GM18498 (cell line): Measurements from ENCODE around the gene BUB1B.
"Not testable (repeated sequence)": the region's sequence is repeated elsewhere in the genome, so short reads cannot be mapped to it uniquely, and the experiment has no call there.

Experiments
- ATAC-seq: cut with Tn5 transposase; IDR thresholded peaks from one replicate; pipeline ENCODE4 v1.9.1; 2021; ENCODE audit warnings: mild to moderate bottlenecking, moderate library complexity; ENCODE audit not compliant: unreplicated experiment

The BUB1B gene

DNA sequence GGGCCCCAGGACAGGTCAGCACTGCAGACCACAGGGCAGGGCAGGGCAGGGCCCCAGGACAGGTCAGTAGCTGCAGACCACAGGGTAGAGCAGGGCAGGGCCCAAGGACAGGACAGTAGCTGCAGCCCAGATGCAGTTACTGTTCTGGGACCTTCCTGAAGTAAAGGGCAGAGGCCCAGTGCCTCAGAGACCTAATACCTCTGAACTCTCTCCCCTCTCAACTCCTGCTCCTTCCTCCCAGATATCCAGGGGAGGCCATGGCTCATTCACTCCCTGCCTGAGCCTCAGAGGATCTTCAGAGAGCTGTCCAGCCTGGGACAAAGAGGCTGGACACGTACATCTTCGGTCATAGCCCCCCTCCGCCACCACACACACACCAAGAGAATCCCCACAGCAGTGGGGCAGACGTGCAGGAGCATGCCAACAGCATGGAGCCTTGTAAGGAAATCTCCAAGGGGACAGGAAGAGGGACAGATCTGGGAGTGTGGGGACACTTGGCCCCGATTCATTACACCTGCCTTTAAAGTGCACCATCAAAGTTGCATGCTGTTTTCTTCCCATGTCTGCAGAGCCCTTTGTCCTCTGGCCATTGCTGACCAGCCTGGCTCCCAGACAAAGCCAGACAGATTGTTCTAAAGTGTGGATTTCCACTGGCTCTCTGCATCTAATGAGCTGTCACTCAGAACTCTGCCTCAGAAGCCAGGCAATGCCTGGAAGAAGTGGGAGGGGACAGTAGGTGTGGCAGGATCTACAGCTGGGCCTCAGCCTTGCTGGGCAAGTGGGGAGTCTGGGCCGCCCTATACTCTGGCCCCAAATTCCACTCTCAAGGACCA is 24.2 kb upstream of the BUB1B start:
- ATAC-seq, result no peak

GRCh38 chr15:40137303-40138200 is 23.3 kb upstream of the BUB1B start:
- ATAC-seq, result no peak

GRCh38 chr15:40138201-40138570 is 22.7 kb upstream of the BUB1B start:
- ATAC-seq, result not testable (repeated sequence)

DNA sequence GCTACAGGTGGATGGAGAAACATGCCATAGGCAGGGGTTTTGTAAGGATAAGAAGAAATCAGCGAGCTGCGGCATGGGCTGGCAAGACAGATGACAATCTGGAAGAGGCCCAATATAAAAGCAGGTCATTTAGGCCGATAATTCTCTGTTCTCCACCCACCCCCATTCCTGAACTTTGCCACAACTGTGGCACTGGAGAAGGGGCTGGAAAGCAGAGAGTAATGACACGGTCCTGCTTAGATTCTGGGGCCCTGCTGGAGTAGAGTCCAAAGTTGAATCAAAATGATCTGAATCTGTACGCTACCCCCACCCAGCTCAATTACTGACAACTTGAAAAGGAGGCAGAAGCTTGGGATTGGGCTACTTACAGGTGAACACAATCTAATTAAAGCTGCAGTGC is 18.4 kb upstream of the BUB1B start:
- ATAC-seq, result no peak

DNA sequence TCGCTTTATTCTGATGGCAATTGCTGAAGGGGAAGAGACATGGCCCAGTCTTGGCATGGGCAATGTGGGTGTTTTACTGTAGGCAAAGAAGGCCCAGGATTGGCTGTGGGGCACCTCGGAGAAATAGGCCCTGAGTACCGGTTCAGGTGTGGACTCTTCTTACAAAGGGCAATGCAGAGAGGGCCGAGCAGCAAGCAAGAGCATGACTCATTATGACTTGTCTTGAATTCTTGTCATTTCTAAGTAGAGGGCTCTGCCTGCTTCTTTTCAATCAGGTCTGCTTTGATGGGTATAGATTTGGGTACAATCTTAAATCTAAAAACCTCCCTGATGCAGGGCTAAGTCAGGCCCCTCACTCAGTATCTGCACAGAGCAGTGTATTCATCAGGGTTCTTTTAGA is 14.8 kb upstream of the BUB1B start:
- ATAC-seq, result no peak

DNA sequence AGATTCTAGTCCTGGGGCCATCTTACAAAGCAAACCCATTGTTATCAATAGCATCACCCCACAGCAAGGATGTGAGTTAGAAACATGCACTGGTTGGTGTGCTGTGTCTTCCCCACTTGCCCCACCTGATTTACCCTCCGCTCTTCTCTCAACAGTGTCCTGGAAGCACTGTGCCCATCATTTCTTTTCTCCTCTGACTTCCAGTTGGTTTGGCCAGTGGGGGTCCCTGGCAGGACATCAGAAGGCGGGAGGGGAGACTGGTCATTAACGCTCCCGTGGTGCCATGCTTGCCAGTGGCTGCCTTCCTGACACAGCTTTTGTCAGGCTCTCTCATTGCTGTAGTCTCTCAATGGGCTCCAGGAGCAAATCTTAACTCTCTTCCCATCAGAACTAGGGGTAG is 11.5 kb upstream of the BUB1B start:
- no peak for ATAC-seq

- no peak for ATAC-seq
Measured at GRCh38 chr15:40150163-40150925, 10.5 kb upstream of the BUB1B start.

DNA sequence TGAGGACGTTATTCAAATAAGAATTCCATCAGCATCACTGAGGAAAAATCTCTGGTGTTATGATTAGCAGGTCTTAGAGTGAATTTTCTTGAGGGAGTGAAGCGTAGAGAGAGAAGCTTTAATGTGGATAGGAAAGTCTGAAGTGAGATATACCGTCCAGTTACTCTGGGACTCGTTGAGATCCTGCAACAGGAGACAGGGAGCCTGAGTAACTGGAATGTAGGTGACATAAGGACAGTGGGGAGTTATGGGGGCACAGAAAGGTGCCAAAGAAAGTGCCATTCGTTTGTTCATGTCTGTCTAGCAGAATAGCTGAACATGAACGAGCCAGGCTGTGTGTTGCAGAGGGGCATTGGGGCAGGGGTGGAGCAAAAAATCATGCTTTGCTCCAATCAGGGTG is 9.4 kb upstream of the BUB1B start:
- no peak for ATAC-seq

DNA sequence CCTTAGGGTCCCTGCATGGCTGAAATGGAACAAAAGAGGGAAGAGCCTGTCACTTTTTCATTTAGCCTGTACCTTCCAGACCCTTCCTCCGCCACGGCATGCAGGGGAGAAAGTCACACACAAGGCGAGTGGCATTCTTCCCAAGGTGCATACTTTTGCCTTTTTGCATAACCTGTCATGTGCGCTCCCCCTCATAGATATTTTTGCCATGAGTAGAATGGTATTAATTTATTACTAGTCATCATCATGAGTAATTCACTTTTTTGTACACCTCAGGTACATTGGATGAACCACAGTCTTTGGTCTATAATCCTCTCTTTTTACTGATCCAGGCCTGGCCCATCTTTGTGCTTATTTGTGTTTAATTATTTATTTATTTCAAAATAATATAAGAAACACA is 8.9 kb upstream of the BUB1B start:
- ATAC-seq, result no peak

DNA sequence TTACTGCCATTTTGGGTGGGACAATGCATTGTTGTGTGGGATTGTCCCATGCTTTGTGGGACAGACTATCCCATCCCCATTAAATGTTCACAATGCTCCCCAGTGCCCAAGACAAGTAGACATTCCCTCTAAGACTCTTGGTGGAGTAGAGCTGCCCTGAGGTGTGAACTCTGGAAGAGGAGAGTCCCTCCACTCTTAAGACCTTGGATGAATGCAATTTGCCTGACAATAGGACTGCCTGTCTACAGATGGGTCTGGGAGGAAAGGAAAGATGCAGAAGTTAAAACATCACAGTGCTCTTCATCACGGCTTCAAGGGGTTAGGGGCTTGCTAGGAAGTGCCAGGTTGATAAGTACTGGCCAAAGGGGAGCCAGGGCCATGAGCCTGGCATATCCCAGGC is 6.0 kb upstream of the BUB1B start:
- ATAC-seq, result not testable (repeated sequence)

GRCh38 chr15:40155270-40155910 is 5.5 kb upstream of the BUB1B start:
- no peak for ATAC-seq

- no peak for ATAC-seq
Measured at GRCh38 chr15:40157778-40158447, 3.0 kb upstream of the BUB1B start.

DNA sequence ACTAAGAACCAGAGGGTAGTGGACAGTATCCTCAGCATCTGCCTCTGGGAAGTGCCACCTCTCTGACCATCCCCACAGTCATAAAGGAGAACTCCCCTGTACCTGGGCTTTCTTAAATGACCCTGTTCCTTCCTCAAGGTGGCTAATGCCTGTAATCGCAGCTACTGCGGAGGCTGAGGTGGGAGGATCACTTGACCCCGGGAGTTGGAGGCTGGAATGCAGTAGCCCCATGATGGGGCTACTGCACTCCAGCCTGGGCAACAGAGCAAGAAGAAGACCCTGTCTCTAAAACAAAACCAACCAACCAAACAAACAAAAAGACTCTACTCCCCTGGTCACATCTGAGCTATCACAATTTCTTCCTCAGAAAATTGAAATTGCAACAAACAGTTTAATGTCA is 848 bp upstream of the BUB1B start:
- ATAC-seq, result no peak

- no peak for ATAC-seq
Measured at GRCh38 chr15:40161693-40162391, 973 bp downstream of the BUB1B start.

DNA sequence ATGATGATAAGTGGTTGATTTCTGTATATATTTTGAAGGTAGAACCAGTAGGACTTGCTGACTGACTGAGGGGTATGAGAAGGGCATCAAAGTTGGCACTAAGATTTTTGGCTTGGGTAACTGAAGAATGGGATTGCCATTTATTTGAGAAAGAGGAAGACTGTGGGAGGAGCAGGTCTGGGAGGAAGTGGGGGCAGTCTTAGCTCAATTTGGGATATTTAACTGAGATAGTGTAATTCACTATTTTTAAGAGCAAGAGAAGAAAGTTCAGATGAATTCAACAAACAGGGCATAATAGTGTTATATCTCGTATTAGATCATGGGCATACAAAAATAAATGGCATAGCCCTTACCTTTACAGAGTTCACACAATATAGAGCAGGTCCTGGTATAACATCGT is 1.7 kb downstream of the BUB1B start:
- no peak for ATAC-seq

GRCh38 chr15:40163657-40164416 is 3.0 kb downstream of the BUB1B start:
- no peak for ATAC-seq

DNA sequence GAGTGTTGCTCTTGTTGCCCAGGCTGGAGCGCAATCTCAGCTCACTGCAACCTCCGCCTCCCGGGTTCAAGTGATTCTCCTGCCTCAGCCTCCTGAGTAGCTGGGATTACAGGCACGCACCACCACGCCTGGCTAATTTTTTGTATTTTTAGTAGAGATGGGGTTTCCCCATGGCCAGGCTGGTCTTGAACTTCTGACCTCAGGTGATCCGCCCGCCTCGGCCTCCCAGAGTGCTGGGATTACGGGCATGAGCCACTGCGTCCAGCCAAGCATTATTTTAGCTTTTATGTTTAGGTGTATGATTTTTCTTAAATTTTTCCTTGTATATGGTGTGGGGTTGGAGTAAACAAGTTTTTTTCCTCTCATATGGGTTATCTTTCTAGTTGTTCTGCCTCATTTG is 6.5 kb downstream of the BUB1B start:
- ATAC-seq, result not testable (repeated sequence)

GRCh38 chr15:40175160-40175559 is 14.3 kb downstream of the BUB1B start:
- no peak for ATAC-seq
